Fibroblast of lung (primary cell): Measurements from ENCODE around the gene ERGIC1. TPM values are rescaled to one million over a fixed set of nuclear protein-coding genes. Genes with fewer than 3 reads are reported as not detected.

Experiments
- DNase-seq, 2 donors: peaks; one replicate each; pipeline versions ENCODE4 v3.0.0 to v3.0.0-alpha.2; 2010; ENCODE audit warnings: low read depth in 2 of 2
- H2AFZ ChIP-seq: 2 replicates; pipeline ENCODE4 v1.5.1; 2012; ENCODE audit warnings: low read length, control low read depth, inconsistent platforms
- H3K27ac ChIP-seq: 2 replicates; pipeline ENCODE4 v1.5.1; 2011; ENCODE audit warnings: low read length, control low read depth; ENCODE audit not compliant: insufficient read depth
- H3K27me3 ChIP-seq: 2 replicates; pipeline ENCODE4 v1.5.1; 2011; ENCODE audit warnings: mild to moderate bottlenecking, low read length; ENCODE audit not compliant: control insufficient read depth, insufficient read depth
- H3K36me3 ChIP-seq: 2 replicates; pipeline ENCODE4 v1.5.1; 2011; ENCODE audit warnings: low read length; ENCODE audit not compliant: control insufficient read depth, insufficient read depth
- H3K4me1 ChIP-seq: 2 replicates; pipeline ENCODE4 v1.5.1; 2011; ENCODE audit warnings: low read length; ENCODE audit not compliant: control insufficient read depth, insufficient read depth; ENCODE audit errors: extremely low read depth
- H3K4me2 ChIP-seq: 2 replicates; pipeline ENCODE4 v1.5.1; 2011; ENCODE audit warnings: low read length, control low read depth; ENCODE audit not compliant: insufficient read depth; ENCODE audit errors: extremely low read depth
- H3K4me3 ChIP-seq, 4 experiments: fragments of 200-600 bp in 1 of 4; sonication (generic) in 1 of 4; replicated peaks in 1 of 4; 2 replicates each; pipeline ENCODE4 v1.5.1; 2011 to 2016; ENCODE audit warnings: low read length in 4 of 4, low read depth in 3 of 4, mild to moderate bottlenecking in 3 of 4, control low read depth in 2 of 4, inconsistent platforms in 1 of 4, mixed read lengths in 1 of 4; ENCODE audit not compliant: insufficient read depth in 1 of 4; ENCODE audit errors: control extremely low read depth in 1 of 4
- H3K79me2 ChIP-seq: 2 replicates; pipeline ENCODE4 v1.5.1; 2012; ENCODE audit warnings: mild to moderate bottlenecking, low read length, inconsistent platforms; ENCODE audit not compliant: control insufficient read depth, insufficient read depth
- H3K9ac ChIP-seq: 2 replicates; pipeline ENCODE4 v1.5.1; 2011; ENCODE audit warnings: mild to moderate bottlenecking, low read length, control low read depth; ENCODE audit not compliant: insufficient read depth
- H3K9me3 ChIP-seq: 2 replicates; pipeline ENCODE4 v1.5.1; 2012; ENCODE audit warnings: low read depth, low read length; ENCODE audit not compliant: control insufficient read depth, insufficient read depth
- H4K20me1 ChIP-seq: 2 replicates; pipeline ENCODE4 v1.5.1; 2011; ENCODE audit warnings: low read length; ENCODE audit not compliant: control insufficient read depth, insufficient read depth; ENCODE audit errors: extremely low read depth
- EZH2 ChIP-seq: IDR thresholded peaks from 2 replicates; pipeline ENCODE4 v1.5.1; 2012; ENCODE audit warnings: low read length, control low read depth, mild to moderate bottlenecking; ENCODE audit errors: missing control alignments
- polyA plus RNA-seq, 2 donors: library from polyadenylated mRNA; depleted of rRNA in 1 of 2; stranded (reverse) in 1 of 2; unstranded in 1 of 2; fragments of >200 nt; gene quantifications; 2 replicates each; pipeline ENCODE4 v1.2.1, GENCODE V29; 2011 to 2012; ENCODE audit warnings: missing spikeins in 1 of 2
- total RNA-seq: library from RNA; depleted of rRNA; stranded (reverse); fragments of >200 nt; gene quantifications from 2 replicates; pipeline ENCODE4 v1.2.1, GENCODE V29; 2014
- TF ChIP-seq, protein P1 (sequence below), 2 donors: IDR thresholded peaks in 1 of 2; conservative IDR thresholded peaks in 1 of 2; 1 replicate in 1 of 2; 2 replicates in 1 of 2; pipeline ENCODE4 v1.5.1; 2011 to 2012; ENCODE audit warnings: low read length in 2 of 2, control low read depth in 1 of 2, inconsistent platforms in 1 of 2, low read depth in 1 of 2, mild to moderate bottlenecking in 1 of 2

Gene ERGIC1
- total and polyA plus RNA-seq, 2 donors (not counting 1 experiment from before 2014, with no cell fraction given), result 113 to 171 TPM

- H2AFZ ChIP-seq, result no peak overlapping the region
- H3K9ac ChIP-seq, result no peak overlapping the region
- H3K4me1 ChIP-seq, result no peaks in the 10 kb centered on the region
- no peak for DNase-seq
- peaks cover 2% of the 10 kb centered on the region for H3K36me3 ChIP-seq
- H3K79me2 ChIP-seq, result peaks cover 68% of the 10 kb centered on the region
- H4K20me1 ChIP-seq, result no peaks in the 10 kb centered on the region
- no peaks in the 10 kb centered on the region for H3K9me3 ChIP-seq
- TF ChIP-seq, protein P1, sequence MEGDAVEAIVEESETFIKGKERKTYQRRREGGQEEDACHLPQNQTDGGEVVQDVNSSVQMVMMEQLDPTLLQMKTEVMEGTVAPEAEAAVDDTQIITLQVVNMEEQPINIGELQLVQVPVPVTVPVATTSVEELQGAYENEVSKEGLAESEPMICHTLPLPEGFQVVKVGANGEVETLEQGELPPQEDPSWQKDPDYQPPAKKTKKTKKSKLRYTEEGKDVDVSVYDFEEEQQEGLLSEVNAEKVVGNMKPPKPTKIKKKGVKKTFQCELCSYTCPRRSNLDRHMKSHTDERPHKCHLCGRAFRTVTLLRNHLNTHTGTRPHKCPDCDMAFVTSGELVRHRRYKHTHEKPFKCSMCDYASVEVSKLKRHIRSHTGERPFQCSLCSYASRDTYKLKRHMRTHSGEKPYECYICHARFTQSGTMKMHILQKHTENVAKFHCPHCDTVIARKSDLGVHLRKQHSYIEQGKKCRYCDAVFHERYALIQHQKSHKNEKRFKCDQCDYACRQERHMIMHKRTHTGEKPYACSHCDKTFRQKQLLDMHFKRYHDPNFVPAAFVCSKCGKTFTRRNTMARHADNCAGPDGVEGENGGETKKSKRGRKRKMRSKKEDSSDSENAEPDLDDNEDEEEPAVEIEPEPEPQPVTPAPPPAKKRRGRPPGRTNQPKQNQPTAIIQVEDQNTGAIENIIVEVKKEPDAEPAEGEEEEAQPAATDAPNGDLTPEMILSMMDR (conservative IDR thresholded peaks at IDR 0.05 in 1 of 2, IDR thresholded peaks at IDR 0.05 in 1 of 2; ENCODE audit: low read depth in 1 of 2, low read length in 2 of 2), result no peak
- TF ChIP-seq EZH2, result no peak
- H3K4me2 ChIP-seq, result no peak overlapping the region
- H3K4me3 ChIP-seq, result no peak overlapping the region
- no peak overlapping the region for H3K27ac ChIP-seq
- H3K27me3 ChIP-seq, result no peaks in the 10 kb centered on the region
These were observed 154.2 kb downstream of the ERGIC1 start for GRCh38 chr5:172988276-172988675.

DNA sequence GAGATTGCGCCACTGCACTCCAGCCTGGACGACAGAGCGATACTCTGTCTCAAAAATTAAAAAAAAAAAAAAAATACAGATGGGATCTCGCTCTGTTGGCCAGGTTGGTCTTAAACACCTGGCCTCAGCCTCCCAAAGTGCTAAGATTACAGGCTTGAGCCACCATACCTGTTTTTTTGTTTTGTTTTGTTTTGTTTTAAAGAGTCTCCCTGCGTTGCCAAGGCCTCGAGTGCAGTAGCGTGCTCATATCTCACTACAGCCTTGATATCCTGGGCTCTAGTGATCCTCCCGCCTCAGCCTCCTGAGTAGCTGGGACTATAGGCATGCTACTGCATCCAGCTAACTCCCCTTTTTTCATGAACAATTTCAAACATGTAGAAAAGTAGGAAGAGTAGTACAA is 156.7 kb downstream of the ERGIC1 start:
- Histone ChIP-seq H3K4me3 (no peak overlapping the region), H3K79me2 (peaks cover 60% of the 10 kb centered on the region), H3K27ac (no peak overlapping the region), H3K36me3 (peaks cover 6% of the 10 kb centered on the region), H3K4me1 (no peaks in the 10 kb centered on the region), H4K20me1 (no peaks in the 10 kb centered on the region), H2AFZ (no peak overlapping the region), H3K4me2 (no peak overlapping the region), H3K9ac (no peak overlapping the region), H3K27me3 (no peaks in the 10 kb centered on the region), H3K9me3 (no peaks in the 10 kb centered on the region)
- no peak for DNase-seq
- TF ChIP-seq, protein P1 (conservative IDR thresholded peaks at IDR 0.05 in 1 of 2, IDR thresholded peaks at IDR 0.05 in 1 of 2; ENCODE audit: low read depth in 1 of 2, low read length in 2 of 2), result no peak
- no peak for TF ChIP-seq EZH2

DNA sequence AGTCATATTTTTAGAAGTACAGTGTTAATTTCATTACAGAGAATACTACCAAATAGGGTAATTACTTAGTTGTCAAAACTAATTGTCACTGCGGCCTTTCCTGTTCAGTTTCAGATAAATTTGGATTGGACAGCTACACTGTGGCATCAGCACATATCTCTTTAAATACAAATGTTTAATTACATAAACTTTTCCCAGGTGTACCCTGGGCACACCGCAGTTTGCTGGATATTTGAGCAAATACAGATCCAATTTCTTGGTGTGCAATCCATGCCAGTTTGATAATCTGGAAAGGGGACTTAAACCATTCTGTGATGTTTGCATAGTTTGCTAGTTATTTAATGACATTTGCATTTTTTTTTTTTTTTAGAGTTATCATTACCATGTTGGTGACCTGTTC is 160.4 kb downstream of the ERGIC1 start:
- Histone ChIP-seq H3K79me2 (peaks cover 36% of the 10 kb centered on the region), H3K4me3 (no peak overlapping the region), H4K20me1 (no peaks in the 10 kb centered on the region), H3K27me3 (no peaks in the 10 kb centered on the region), H3K36me3 (peaks cover 4% of the 10 kb centered on the region), H3K9me3 (no peaks in the 10 kb centered on the region), H3K9ac (no peak overlapping the region), H3K27ac (no peak overlapping the region), H3K4me1 (no peaks in the 10 kb centered on the region), H3K4me2 (no peak overlapping the region), H2AFZ (no peak overlapping the region)
- DNase-seq, result no peak
- TF ChIP-seq, protein P1 (conservative IDR thresholded peaks at IDR 0.05 in 1 of 2, IDR thresholded peaks at IDR 0.05 in 1 of 2; ENCODE audit: low read depth in 1 of 2, low read length in 2 of 2), result no peak
- TF ChIP-seq EZH2, result no peak
